Measurements from ENCODE around the gene GRB10. TPM values are rescaled to one million over a fixed set of nuclear protein-coding genes. Genes with fewer than 3 reads are reported as not detected.

The GRB10 gene
- total RNA-seq, 4 donors from 2014 or later, result 33.9 to 72.6 (median 41.8) TPM

DNA sequence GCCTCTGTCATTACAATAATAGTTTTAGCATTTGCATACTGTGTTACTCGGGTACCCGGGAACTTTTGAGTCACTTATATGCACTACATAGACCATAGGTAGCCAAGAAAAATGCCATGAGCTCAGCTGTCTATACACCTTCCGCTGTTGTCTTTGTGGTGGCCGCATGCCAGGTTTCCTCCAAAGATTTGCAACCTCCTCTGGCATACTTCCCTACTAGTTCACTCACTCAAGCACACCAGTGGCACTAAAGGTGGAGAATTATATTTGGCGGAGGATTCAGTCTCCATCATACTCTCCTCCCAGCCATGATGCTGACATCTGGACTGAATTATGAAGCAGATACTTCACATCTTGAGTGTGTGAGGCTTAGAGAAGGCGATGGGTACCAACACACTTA is 35.6 kb upstream of the GRB10 start:
- TF ChIP-seq POLR2A (IDR thresholded peaks at IDR 0.05), result no peak
- TF ChIP-seq, protein P1, sequence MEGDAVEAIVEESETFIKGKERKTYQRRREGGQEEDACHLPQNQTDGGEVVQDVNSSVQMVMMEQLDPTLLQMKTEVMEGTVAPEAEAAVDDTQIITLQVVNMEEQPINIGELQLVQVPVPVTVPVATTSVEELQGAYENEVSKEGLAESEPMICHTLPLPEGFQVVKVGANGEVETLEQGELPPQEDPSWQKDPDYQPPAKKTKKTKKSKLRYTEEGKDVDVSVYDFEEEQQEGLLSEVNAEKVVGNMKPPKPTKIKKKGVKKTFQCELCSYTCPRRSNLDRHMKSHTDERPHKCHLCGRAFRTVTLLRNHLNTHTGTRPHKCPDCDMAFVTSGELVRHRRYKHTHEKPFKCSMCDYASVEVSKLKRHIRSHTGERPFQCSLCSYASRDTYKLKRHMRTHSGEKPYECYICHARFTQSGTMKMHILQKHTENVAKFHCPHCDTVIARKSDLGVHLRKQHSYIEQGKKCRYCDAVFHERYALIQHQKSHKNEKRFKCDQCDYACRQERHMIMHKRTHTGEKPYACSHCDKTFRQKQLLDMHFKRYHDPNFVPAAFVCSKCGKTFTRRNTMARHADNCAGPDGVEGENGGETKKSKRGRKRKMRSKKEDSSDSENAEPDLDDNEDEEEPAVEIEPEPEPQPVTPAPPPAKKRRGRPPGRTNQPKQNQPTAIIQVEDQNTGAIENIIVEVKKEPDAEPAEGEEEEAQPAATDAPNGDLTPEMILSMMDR (IDR thresholded peaks at IDR 0.05), result no peak
- no peaks in the 10 kb centered on the region for H3K9me3 ChIP-seq
- H3K4me3 ChIP-seq, result no peak overlapping the region
- no peaks in the 10 kb centered on the region for H3K36me3 ChIP-seq
- H3K27ac ChIP-seq, result no peak overlapping the region
- intact Hi-C loops (cut with DNase I; ENCODE audit: low total_unique reads), result no loop called here
- H3K27me3 ChIP-seq, result no peaks in the 10 kb centered on the region
- no peaks in the 10 kb centered on the region for H3K4me1 ChIP-seq
- DNase-seq, result no peak

DNA sequence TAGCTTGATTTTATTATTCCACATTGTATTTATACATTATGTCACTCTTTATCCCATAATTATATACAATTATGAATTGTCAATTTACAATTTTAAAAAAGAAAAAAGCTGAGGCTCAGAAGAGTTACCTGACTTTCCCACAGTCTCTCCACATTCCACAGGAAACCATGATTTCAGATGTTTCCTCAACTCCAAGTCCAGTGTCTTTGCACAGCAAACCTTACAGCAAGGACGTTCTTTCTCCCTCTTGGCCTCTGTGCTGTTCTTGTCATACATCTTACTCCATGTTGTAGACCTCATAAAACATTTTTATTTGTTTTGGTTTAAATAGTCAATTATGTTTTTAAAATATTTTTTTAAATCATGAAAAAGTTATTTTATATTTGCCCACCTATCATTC is 34.9 kb upstream of the GRB10 start:
- Histone ChIP-seq H3K27ac (no peak overlapping the region), H3K4me3 (no peak overlapping the region), H3K4me1 (no peaks in the 10 kb centered on the region), H3K27me3 (no peaks in the 10 kb centered on the region), H3K36me3 (no peaks in the 10 kb centered on the region), H3K9me3 (no peaks in the 10 kb centered on the region)
- no peak for TF ChIP-seq POLR2A (IDR thresholded peaks at IDR 0.05)
- TF ChIP-seq, protein P1 (IDR thresholded peaks at IDR 0.05), result no peak
- intact Hi-C loops (cut with DNase I; ENCODE audit: low total_unique reads), result no loop called here
- no peak for DNase-seq

DNA sequence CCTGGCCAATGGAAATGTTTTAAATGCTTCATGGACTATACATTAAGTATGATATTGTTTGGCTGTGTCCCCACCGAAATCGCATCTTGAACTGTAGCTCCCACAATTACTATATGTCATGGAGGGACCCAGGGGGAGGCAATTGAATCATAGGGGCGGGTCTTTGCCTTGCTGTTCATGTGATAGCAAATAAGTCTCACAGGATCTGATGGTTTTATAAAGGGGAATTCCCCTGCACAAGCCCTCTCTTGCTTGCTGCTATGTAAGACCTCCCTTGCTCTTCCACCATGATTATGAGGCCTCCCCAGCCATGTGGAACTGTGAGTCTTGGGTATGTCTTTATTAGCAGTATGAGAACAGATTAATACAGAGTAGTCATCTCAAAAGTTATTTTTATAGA is 32.4 kb upstream of the GRB10 start:
- Histone ChIP-seq H3K36me3 (no peaks in the 10 kb centered on the region), H3K27ac (no peak overlapping the region), H3K9me3 (no peaks in the 10 kb centered on the region), H3K27me3 (no peaks in the 10 kb centered on the region), H3K4me3 (no peak overlapping the region), H3K4me1 (no peaks in the 10 kb centered on the region)
- DNase-seq, result no peak
- TF ChIP-seq, protein P1 (IDR thresholded peaks at IDR 0.05), result no peak
- no peak for TF ChIP-seq POLR2A (IDR thresholded peaks at IDR 0.05)
- intact Hi-C loops (cut with DNase I; ENCODE audit: low total_unique reads), result no loop called here

DNA sequence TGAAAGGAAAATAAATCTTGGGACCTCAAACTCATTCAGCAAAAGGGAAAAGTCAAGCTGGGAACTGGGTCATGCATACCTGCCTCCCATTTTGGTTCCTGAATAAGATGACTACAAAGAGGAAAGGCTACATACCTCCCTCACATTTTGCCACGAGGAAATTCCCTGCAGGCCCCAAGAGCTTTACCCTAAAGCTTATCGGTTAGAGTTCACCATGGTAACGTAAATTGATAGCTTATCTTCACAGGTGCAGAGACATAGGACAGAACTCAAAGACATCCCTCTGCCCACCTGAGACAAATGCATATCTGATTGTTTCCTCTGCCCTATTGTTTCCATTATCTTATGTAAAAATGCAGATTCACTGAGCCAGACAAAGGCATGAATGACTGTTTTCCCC is 31.5 kb upstream of the GRB10 start:
- no peak overlapping the region for H3K4me3 ChIP-seq
- H3K27ac ChIP-seq, result no peak overlapping the region
- no peaks in the 10 kb centered on the region for H3K27me3 ChIP-seq
- intact Hi-C loops (cut with DNase I; ENCODE audit: low total_unique reads), result no loop called here
- no peaks in the 10 kb centered on the region for H3K36me3 ChIP-seq
- no peak for TF ChIP-seq POLR2A (IDR thresholded peaks at IDR 0.05)
- TF ChIP-seq, protein P1 (IDR thresholded peaks at IDR 0.05), result no peak
- H3K4me1 ChIP-seq, result no peaks in the 10 kb centered on the region
- no peaks in the 10 kb centered on the region for H3K9me3 ChIP-seq
- DNase-seq, result no peak

DNA sequence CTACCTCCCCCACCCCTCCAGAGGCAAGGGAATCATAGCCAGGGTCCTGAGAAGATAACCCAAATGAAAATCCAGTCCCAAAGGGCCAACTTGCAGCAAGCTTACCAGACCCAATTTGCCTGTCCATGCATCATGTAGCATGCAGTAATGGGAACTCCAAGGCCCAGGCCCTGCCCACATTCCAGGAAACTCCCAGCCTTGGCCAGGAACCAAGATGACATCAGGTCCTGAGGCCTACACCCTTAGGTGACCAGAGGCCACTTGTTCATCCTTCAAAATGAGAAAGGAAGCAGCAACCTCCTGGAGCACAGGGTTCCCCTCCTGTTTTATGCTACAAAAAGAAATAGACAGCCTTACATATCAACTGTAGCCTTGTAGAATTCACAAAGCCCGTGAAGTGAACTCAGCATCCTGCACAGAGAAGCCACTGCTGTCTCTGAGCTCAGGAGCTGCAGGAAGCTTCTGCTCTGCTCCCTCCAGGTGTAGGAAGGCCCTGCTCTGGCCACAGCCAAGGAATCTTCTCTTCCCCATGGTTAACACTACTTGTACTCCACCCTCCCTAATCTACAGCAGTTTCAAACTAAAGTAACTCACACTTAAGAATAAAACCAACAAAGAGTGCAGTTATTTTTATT is 30.3 kb upstream of the GRB10 start:
- DNase-seq, result peak; percentile 43 to 66
- Histone ChIP-seq H3K27ac (no peak overlapping the region), H3K4me1 (no peaks in the 10 kb centered on the region), H3K27me3 (no peaks in the 10 kb centered on the region), H3K9me3 (no peaks in the 10 kb centered on the region), H3K36me3 (no peaks in the 10 kb centered on the region), H3K4me3 (no peak overlapping the region)
- TF ChIP-seq, protein P1 (IDR thresholded peaks at IDR 0.05), result no peak
- TF ChIP-seq POLR2A (IDR thresholded peaks at IDR 0.05), result no peak
- intact Hi-C loops (cut with DNase I; ENCODE audit: low total_unique reads), result no loop called here

Measured in uterus (tissue), 4 donors.